ENCODE data around the gene MCF2L2.

DNA sequence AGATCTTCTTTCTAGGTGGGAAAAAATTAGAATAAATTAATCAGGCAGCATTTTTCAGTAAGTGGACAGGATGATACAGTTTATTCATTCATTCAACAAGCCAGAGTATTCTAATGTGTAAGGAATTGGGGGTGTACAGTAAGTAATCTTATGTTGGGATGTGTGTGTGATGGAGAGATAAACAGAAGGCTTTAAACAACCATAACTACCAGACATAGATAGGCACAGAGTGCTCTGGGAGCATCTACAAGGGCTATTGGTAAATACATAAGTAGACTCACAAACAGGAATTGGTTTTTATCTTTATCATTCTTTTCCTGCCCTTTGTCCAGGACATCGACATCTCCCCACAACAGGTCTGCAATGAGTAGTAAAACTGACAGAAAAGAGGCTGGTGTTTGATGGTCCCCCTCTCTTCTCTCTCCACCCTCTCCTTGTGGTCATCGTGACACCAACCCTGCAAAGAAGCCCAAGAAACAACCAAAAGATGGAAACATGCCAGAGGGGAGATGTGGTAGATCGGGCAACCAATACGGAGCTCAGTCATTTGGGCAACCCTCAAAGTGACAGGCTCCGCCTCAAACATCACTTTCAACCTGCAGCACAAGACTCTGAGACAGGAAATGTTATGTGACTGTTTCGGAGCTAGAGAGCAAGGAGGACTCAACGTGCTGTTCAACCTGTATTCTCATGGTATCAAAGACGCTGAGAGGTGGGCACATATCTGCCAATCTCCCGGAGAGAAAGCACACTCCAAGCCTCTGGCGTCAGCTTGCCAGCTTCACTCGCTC lies 204.0 kb downstream of the MCF2L2 start:
- TF ChIP-seq POLR2AphosphoS5 (IDR thresholded peaks at IDR 0.05) (no peak), EZH2 (IDR thresholded peaks at IDR 0.05; ENCODE audit: borderline replicate concordance, insufficient read depth, low read length, poor library complexity, severe bottlenecking) (no peak), MXI1 (conservative IDR thresholded peaks at IDR 0.05; ENCODE audit: poor library complexity, severe bottlenecking) (no peak), REST (IDR thresholded peaks at IDR 0.05; ENCODE audit: borderline replicate concordance) (no peak), EP300 (conservative IDR thresholded peaks at IDR 0.05; ENCODE audit: poor library complexity, severe bottlenecking) (no peak), RAD21 (conservative IDR thresholded peaks at IDR 0.05) (no peak), TAF1 (IDR thresholded peaks at IDR 0.05; ENCODE audit: low read depth) (no peak), SMC3 (conservative IDR thresholded peaks at IDR 0.05; ENCODE audit: poor library complexity) (no peak)
- TF ChIP-seq, protein P1, sequence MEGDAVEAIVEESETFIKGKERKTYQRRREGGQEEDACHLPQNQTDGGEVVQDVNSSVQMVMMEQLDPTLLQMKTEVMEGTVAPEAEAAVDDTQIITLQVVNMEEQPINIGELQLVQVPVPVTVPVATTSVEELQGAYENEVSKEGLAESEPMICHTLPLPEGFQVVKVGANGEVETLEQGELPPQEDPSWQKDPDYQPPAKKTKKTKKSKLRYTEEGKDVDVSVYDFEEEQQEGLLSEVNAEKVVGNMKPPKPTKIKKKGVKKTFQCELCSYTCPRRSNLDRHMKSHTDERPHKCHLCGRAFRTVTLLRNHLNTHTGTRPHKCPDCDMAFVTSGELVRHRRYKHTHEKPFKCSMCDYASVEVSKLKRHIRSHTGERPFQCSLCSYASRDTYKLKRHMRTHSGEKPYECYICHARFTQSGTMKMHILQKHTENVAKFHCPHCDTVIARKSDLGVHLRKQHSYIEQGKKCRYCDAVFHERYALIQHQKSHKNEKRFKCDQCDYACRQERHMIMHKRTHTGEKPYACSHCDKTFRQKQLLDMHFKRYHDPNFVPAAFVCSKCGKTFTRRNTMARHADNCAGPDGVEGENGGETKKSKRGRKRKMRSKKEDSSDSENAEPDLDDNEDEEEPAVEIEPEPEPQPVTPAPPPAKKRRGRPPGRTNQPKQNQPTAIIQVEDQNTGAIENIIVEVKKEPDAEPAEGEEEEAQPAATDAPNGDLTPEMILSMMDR (IDR thresholded peaks at IDR 0.05; ENCODE audit: poor library complexity, severe bottlenecking): no peak
